ENCODE data around the gene JMJD1C. TPM values are rescaled to one million over a fixed set of nuclear protein-coding genes. Genes with fewer than 3 reads are reported as not detected.

The JMJD1C gene
- total and polyA plus RNA-seq, 2 donors (not counting 3 experiments of a cell fraction or from before 2014, with no cell fraction given): 32.1 to 97.1 TPM

DNA sequence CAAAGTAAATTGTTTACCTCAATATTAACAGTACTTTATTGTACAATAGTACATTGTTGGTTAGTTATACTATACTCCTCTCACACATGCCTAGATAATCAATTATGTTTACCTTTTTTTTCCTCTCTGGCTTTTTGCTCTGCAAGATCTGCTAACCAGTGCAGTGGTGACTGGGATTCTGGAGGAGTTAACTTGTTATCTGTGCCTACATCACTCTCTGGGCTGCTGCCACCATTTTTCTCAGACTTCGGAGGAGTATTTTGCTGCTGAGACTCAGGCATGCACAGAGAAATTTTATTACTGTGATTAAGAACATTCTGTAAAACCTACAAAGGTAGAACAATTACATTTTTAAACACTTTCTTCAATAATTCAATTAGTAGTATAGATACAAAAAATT is 273.0 kb downstream of the JMJD1C start:
- no peaks in the 10 kb centered on the region for H3K27me3 ChIP-seq (ENCODE audit: control insufficient read depth in 2 of 2, insufficient read depth in 2 of 2, low read length in 2 of 2)
- CTCF ChIA-PET: no interaction called here
- intact Hi-C loops (cut with micrococcal nuclease) (no loop called here), dilution Hi-C loops (cut with MboI; ENCODE audit: extremely low pct_ligation_motif_present, low sequenced_read_pairs) (no loop called here)
- H3K4me1 ChIP-seq (ENCODE audit: control insufficient read depth, extremely low read depth, insufficient read depth, low read length): no peaks in the 10 kb centered on the region
- H3K79me2 ChIP-seq (ENCODE audit: control insufficient read depth, insufficient read depth, low read length): peaks cover under 1% of the 10 kb centered on the region
- FAIRE-seq (no peak), DNase-seq (ENCODE audit: low read depth, low spot score) (no peak)
- H3K27ac ChIP-seq (ENCODE audit: insufficient read depth, low read depth, low read length): no peak overlapping the region
- no peaks in the 10 kb centered on the region for H4K20me1 ChIP-seq (replicated peaks; ENCODE audit: control insufficient read depth, extremely low read depth, insufficient read depth, low read length)
- H3K4me2 ChIP-seq (ENCODE audit: insufficient read depth, low read length): no peak overlapping the region
- POLR2A ChIA-PET: interaction anchor here (0.7 kb wide), 1 partner anchor 221 kb away, joined by 12 read pairs; no protein-coding TSS in a partner anchor
- no peak overlapping the region for H3K4me3 ChIP-seq (replicated peaks in 1 of 3; ENCODE audit: insufficient read depth in 1 of 3, low read depth in 1 of 3, low read length in 3 of 3)
- peaks cover 18 to 19% of the 10 kb centered on the region in 2 experiments for H3K36me3 ChIP-seq (ENCODE audit: control insufficient read depth in 2 of 2, extremely low read depth in 1 of 2, insufficient read depth in 2 of 2, low read length in 2 of 2)
- H2AFZ ChIP-seq (ENCODE audit: low read depth, low read length): no peak overlapping the region
- H3K9me1 ChIP-seq (replicated peaks; ENCODE audit: control insufficient read depth, extremely low read depth, insufficient read depth, low read length): no peaks in the 10 kb centered on the region
- no TSS peak for BruUV-seq (replicated peaks)
- no peak overlapping the region for H3K9ac ChIP-seq (replicated peaks; ENCODE audit: extremely low read depth, insufficient read depth, low read length)
- no peak for TF ChIP-seq POLR2AphosphoS5 (IDR thresholded peaks at IDR 0.05; ENCODE audit: insufficient read depth, low read depth, low read length)
- TF ChIP-seq FOS (IDR thresholded peaks at IDR 0.05; ENCODE audit: borderline replicate concordance, insufficient read depth, low read length): no peak
- no peak for TF ChIP-seq MYC (IDR thresholded peaks at IDR 0.05; ENCODE audit: low read depth, low read length)
- TF ChIP-seq, protein P1, sequence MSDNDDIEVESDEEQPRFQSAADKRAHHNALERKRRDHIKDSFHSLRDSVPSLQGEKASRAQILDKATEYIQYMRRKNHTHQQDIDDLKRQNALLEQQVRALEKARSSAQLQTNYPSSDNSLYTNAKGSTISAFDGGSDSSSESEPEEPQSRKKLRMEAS (IDR thresholded peaks at IDR 0.05; ENCODE audit: insufficient read depth, insufficient read length): no peak
- no peak for TF ChIP-seq POLR2A (IDR thresholded peaks at IDR 0.05; ENCODE audit: low read depth, low read length)
- TF ChIP-seq, protein P2, sequence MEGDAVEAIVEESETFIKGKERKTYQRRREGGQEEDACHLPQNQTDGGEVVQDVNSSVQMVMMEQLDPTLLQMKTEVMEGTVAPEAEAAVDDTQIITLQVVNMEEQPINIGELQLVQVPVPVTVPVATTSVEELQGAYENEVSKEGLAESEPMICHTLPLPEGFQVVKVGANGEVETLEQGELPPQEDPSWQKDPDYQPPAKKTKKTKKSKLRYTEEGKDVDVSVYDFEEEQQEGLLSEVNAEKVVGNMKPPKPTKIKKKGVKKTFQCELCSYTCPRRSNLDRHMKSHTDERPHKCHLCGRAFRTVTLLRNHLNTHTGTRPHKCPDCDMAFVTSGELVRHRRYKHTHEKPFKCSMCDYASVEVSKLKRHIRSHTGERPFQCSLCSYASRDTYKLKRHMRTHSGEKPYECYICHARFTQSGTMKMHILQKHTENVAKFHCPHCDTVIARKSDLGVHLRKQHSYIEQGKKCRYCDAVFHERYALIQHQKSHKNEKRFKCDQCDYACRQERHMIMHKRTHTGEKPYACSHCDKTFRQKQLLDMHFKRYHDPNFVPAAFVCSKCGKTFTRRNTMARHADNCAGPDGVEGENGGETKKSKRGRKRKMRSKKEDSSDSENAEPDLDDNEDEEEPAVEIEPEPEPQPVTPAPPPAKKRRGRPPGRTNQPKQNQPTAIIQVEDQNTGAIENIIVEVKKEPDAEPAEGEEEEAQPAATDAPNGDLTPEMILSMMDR (IDR thresholded peaks at IDR 0.05; ENCODE audit: extremely low read depth in 1 of 2, insufficient read depth in 1 of 2, low read depth in 1 of 2, low read length in 2 of 2): no peak
- no peak for TF ChIP-seq EZH2 (IDR thresholded peaks at IDR 0.05; ENCODE audit: borderline replicate concordance, low read depth, low read length, severe bottlenecking)
- TF ChIP-seq GATA2 (IDR thresholded peaks at IDR 0.05; ENCODE audit: insufficient read depth, insufficient read length, low read depth, low read length): no peak
- no peak for TF ChIP-seq JUN (IDR thresholded peaks at IDR 0.05; ENCODE audit: borderline replicate concordance, insufficient read depth, insufficient read length, low read depth)
- no peaks in the 10 kb centered on the region for H3K9me3 ChIP-seq (replicated peaks; ENCODE audit: control insufficient read depth, insufficient read depth, low read length)

All from endothelial cell of umbilical vein (primary cell).